Fibroblast of pulmonary artery (primary cell): Measurements from ENCODE around the gene IHH.

Source experiments
- DNase-seq: peaks from one replicate; pipeline ENCODE4 v3.0.0-alpha.2; 2010; ENCODE audit warnings: low read depth
- H3K4me3 ChIP-seq: replicated peaks from 2 replicates; pipeline ENCODE4 v1.5.1; 2011; ENCODE audit warnings: low read depth, mild to moderate bottlenecking, control low read depth, low read length, moderate library complexity
- CTCF ChIP-seq: IDR thresholded peaks from 2 replicates; pipeline ENCODE4 v1.5.1; 2011; ENCODE audit warnings: mild to moderate bottlenecking, control low read depth, low read length, inconsistent platforms; ENCODE audit errors: missing control alignments

IHH gene

GRCh38 chr2:219041252-219041651, 19.5 kb downstream of the IHH start, which contains the start of gene CFAP65:
Gene CFAP65, minus strand, starts transcription at chr2:219041516. Its CDS starts 2,468 bp downstream, at chr2:219039048.
- TF ChIP-seq CTCF, result no peak
- peak; percentile 73 for DNase-seq
- H3K4me3 ChIP-seq, result peak within 1 kb of the TSS; percentile 57

GRCh38 chr2:219038600-219038999, 22.1 kb downstream of the IHH start:
- H3K4me3 ChIP-seq, result no peak overlapping the region
- DNase-seq, result no peak
- TF ChIP-seq CTCF, result no peak

- TF ChIP-seq CTCF, result no peak
- DNase-seq, result no peak
- no peak overlapping the region for H3K4me3 ChIP-seq
These were observed 22.8 kb downstream of the IHH start for GRCh38 chr2:219037783-219038499.

GRCh38 chr2:219035942-219036341, 24.8 kb downstream of the IHH start:
- H3K4me3 ChIP-seq, result no peak overlapping the region
- no peak for DNase-seq
- TF ChIP-seq CTCF, result no peak

- H3K4me3 ChIP-seq, result no peak overlapping the region
- TF ChIP-seq CTCF, result no peak
- DNase-seq, result no peak
These were observed 25.9 kb downstream of the IHH start for GRCh38 chr2:219034823-219035222.

GRCh38 chr2:219032051-219032745, 28.5 kb downstream of the IHH start:
- DNase-seq, result no peak
- TF ChIP-seq CTCF, result no peak
- H3K4me3 ChIP-seq, result no peak overlapping the region
